Measurements from ENCODE around the gene RGP1.

Gene RGP1

GRCh38 chr9:35778496-35778895 is 29.4 kb downstream of the RGP1 start:
- no peak for DNase-seq

- DNase-seq: no peak
Observed at GRCh38 chr9:35781066-35781465, 32.0 kb downstream of the RGP1 start.

- no peak for DNase-seq
Observed at GRCh38 chr9:35783418-35783817, 34.3 kb downstream of the RGP1 start.

DNA sequence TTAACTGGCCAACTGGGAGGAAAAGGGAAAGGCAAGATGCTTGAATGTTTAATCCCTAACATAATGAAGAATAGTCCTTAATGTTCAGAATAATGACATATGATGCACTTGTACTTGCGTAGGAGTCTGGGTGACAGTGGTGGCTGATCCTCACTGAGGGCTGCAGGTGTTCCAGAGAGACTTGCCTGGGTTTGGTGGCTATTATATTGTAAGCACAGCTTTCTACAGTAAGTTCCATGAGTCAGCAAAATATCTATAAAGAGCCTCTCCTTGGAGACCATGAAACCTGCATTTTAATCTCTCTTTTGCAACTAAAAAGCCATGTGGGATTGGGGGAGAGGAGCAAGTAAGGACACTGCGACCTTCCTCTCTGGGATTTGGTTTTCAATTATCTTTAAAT is 40.5 kb downstream of the RGP1 start:
- DNase-seq: no peak

DNA sequence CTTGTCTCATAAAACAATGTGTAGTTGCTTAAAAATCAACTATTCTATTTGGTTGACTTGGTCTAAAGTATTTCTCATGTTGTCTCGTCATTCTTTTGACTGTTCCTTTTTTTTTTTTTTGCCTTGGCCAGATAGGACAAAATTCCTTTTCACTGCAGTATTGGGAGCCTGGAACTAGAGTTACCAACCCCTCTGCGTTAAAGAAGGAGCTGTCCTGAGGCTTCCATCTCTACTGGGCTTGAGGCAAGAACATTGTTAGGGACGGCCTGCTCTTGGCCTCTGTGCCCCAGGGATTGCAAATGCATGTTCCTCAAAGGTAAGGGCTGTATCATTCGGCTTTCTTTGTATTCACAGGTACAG is 40.9 kb downstream of the RGP1 start:
- no peak for DNase-seq

- DNase-seq: peak; percentile 51
Observed at GRCh38 chr9:35790385-35791296, 41.6 kb downstream of the RGP1 start.

GRCh38 chr9:35791297-35791921 is 42.3 kb downstream of the RGP1 start, which contains the start of gene NPR2:
Gene NPR2 (plus strand): TSS chr9:35791591. CDS start chr9:35792409, 818 bp downstream.
- DNase-seq: no peak

GRCh38 chr9:35792024-35792813 is 43.1 kb downstream of the RGP1 start:
- no peak for DNase-seq

DNA sequence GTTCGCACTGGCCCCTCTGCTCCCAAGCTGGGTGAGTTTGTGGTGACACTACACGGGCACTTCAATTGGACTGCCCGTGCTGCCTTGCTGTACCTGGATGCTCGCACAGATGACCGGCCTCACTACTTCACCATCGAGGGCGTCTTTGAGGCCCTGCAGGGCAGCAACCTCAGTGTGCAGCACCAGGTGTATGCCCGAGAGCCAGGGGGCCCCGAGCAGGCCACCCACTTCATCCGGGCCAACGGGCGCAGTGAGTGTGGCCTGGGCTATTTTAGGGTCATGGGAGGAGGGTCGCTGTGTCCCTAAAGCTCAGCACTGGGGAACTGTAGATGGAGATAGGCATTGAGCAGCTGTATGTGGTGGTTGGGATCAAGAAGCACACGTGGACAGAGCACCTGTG is 43.7 kb downstream of the RGP1 start:
- DNase-seq: no peak

DNA sequence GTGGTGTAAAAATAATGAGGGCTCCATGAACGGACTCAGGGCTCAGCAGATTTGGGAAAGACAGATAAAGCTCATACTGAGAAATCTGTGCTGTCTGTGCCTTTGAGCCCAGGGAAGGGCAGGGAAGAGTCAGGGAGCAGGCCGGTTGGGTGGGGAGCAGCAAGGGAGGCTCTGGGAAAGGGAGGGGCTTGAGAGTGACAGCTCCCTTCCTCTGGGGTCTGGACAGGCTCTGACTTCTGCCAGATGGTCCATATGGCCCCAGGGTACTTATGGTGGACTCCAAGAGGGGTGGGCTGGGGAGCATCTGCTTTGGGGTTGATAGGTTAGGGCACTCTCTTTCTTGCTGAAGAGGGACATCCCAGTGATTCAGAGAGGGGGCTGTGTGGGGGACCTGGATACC is 44.4 kb downstream of the RGP1 start:
- no peak for DNase-seq

DNA sequence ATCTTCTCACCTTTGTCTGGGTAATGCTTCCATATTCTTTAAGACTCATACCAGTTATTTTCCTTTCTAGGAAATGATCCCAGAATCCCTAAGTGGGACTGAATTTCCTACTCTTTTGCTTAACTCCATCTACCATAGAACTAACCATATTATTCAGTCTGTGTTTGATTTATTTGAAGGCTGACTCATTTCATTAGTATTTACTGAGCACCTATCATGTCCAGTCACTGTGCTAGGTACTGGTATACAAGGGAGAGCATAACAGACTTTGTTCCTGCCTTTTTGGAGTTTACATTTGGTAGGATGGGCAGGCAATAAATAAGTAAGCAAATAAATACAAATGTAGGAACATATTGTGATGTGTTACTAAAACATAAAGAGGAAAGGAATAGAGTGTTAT is 46.6 kb downstream of the RGP1 start:
- DNase-seq: no peak

DNA sequence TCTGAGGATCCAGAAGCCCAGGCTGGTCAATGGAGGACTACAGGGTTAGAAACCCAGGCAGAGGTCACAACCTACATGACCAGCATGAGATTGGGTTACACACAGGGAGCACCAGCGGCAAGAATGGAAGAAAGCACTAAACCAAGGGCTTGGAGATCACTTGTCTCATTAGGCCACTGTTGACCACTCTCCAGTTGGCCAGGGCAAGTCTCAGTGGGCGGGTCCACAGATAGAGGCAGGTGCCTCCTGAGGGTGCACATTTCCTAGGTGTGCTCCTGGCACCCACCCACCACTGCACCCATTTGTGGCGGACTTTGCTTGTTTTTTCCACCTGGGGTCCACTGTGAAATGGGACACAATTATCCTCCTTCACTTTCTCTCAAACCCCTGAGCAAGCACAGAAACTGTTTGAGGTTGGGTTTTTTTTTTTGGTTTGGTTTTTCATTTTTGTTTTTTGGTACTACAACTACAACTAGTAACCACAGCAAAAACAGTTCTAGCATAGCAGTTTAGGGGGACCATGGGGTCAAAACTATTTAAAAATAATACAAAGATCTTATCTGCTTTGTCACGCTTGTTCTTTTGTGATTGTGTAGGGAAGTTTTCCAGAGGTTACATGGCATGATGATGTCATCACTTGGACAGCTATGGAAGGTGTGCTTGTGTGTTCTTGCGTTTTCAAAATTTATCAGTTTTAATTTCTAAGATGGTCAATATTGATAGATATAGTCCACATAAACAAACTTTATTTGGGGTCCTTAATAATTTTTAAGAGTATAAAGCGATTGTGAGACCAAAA is 48.4 kb downstream of the RGP1 start:
- DNase-seq: no peak

GRCh38 chr9:35798658-35799374 is 49.7 kb downstream of the RGP1 start:
- DNase-seq: no peak

GRCh38 chr9:35800530-35800929 is 51.4 kb downstream of the RGP1 start:
- no peak for DNase-seq

- DNase-seq: no peak
Observed at GRCh38 chr9:35801328-35802128, 52.4 kb downstream of the RGP1 start.

- no peak for DNase-seq
Observed at GRCh38 chr9:35806101-35806500, 57.0 kb downstream of the RGP1 start.

Data from activated CD4-positive, alpha-beta T cell treated with anti-CD3 and anti-CD28 coated beads, Interleukin-2, amount 50 U/mL, for 1 hour (primary cell).